DND-41 (cell line): ENCODE measurements around the gene SMIM43.

Source experiments
- ATAC-seq: fragments of 200-7000 bp; cut with Tn5 transposase; 3 replicates; pipeline ENCODE4 v1.9.1; 2021; ENCODE audit warnings: low read depth; ENCODE audit not compliant: insufficient read depth
- DNase-seq: peaks from one replicate; pipeline ENCODE4 v3.0.0-alpha.2; 2020
- H2AFZ ChIP-seq: 2 replicates; pipeline ENCODE4 v1.6.0; 2012; ENCODE audit warnings: low read depth, low read length
- H3K27ac ChIP-seq: 2 replicates; pipeline ENCODE4 v1.5.1; 2012; ENCODE audit warnings: low read length, inconsistent platforms
- H3K27me3 ChIP-seq: fragments of 200-600 bp; sonication (generic); 2 replicates; pipeline ENCODE4 v1.6.0; 2012; ENCODE audit warnings: low read length, mild to moderate bottlenecking, inconsistent platforms; ENCODE audit not compliant: insufficient read depth, poor library complexity
- H3K36me3 ChIP-seq: 2 replicates; pipeline ENCODE4 v1.5.1; 2012; ENCODE audit warnings: low read length, inconsistent platforms; ENCODE audit not compliant: insufficient read depth
- H3K4me1 ChIP-seq: 2 replicates; pipeline ENCODE4 v1.5.1; 2012; ENCODE audit warnings: mild to moderate bottlenecking, low read length; ENCODE audit not compliant: insufficient read depth
- H3K4me2 ChIP-seq: 2 replicates; pipeline ENCODE4 v1.6.0; 2012; ENCODE audit warnings: mild to moderate bottlenecking, moderate library complexity, low read length, inconsistent platforms; ENCODE audit not compliant: insufficient read depth
- H3K4me3 ChIP-seq, 2 experiments: fragments of 200-600 bp in 1 of 2; shearing (Covaris generic) in 1 of 2; 2 replicates each; pipeline ENCODE4 v1.5.1; 2012 to 2016; ENCODE audit warnings: inconsistent platforms in 2 of 2, low read length in 2 of 2, mild to moderate bottlenecking in 2 of 2, low read depth in 1 of 2, moderate library complexity in 1 of 2
- H3K79me2 ChIP-seq: 2 replicates; pipeline ENCODE4 v1.6.0; 2012; ENCODE audit warnings: low read length, inconsistent platforms; ENCODE audit not compliant: insufficient read depth
- H3K9ac ChIP-seq: 2 replicates; pipeline ENCODE4 v1.6.0; 2012; ENCODE audit warnings: low read depth, mild to moderate bottlenecking, inconsistent platforms, low read length, moderate library complexity
- H3K9me3 ChIP-seq: 2 replicates; pipeline ENCODE4 v1.5.1; 2012; ENCODE audit warnings: low read length, moderate library complexity, mild to moderate bottlenecking, inconsistent platforms; ENCODE audit not compliant: insufficient read depth, severe bottlenecking
- H4K20me1 ChIP-seq: 2 replicates; pipeline ENCODE4 v1.6.0; 2012; ENCODE audit warnings: low read length; ENCODE audit not compliant: insufficient read depth
- CTCF ChIP-seq: IDR thresholded peaks from 2 replicates; pipeline ENCODE4 v1.5.1; 2012; ENCODE audit warnings: borderline replicate concordance, low read length, moderate library complexity, mild to moderate bottlenecking; ENCODE audit not compliant: poor library complexity, severe bottlenecking; ENCODE audit errors: extremely low read depth
- EZH2 ChIP-seq: IDR thresholded peaks from 3 replicates; pipeline ENCODE4 v1.6.1; 2012; ENCODE audit warnings: borderline replicate concordance, low read depth, mild to moderate bottlenecking, moderate library complexity, low read length, inconsistent platforms; ENCODE audit not compliant: severe bottlenecking

The SMIM43 gene

DNA sequence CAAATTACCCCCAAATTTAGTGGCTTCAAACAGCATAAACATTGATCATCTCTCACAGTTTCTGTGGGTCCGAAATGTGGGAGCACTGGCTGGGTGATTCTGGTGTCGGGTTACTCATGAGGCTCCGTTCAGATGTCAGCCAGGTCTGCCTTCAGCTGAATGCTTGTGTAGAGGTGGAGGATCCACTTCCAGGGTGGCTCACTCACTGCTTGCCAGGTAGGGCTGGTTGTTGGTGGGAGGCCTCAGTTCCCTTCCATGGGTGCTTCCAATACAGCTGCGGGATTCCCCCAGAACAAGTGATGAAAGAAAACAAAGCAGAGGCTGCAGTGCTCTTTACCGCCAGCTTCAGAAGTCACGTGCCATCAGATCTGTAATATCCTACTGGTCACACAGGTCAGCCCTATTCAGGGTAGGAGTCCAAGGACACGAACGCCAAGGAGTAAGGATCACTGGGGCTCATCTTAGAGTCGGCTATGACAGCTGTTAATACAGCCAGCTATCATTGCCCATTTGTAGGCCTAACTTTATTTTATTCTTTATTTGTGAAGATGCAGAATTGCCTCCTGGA lies 1.1 kb upstream of the SMIM43 start:
- no peak overlapping the region for H3K4me2 ChIP-seq
- no peak overlapping the region for H3K27ac ChIP-seq
- ATAC-seq (no peak), DNase-seq (no peak)
- H4K20me1 ChIP-seq, result no peaks in the 10 kb centered on the region
- peak overlapping the region; percentile 3; the same call in 1 of the 2 replicates for H2AFZ ChIP-seq
- TF ChIP-seq CTCF, result no peak
- no peak for TF ChIP-seq EZH2
- no peaks in the 10 kb centered on the region for H3K79me2 ChIP-seq
- no peak overlapping the region for H3K9ac ChIP-seq
- H3K4me3 ChIP-seq, result no peak overlapping the region
- H3K27me3 ChIP-seq, result no peaks in the 10 kb centered on the region
- no peaks in the 10 kb centered on the region for H3K9me3 ChIP-seq
- no peaks in the 10 kb centered on the region for H3K36me3 ChIP-seq
- no peaks in the 10 kb centered on the region for H3K4me1 ChIP-seq

DNA sequence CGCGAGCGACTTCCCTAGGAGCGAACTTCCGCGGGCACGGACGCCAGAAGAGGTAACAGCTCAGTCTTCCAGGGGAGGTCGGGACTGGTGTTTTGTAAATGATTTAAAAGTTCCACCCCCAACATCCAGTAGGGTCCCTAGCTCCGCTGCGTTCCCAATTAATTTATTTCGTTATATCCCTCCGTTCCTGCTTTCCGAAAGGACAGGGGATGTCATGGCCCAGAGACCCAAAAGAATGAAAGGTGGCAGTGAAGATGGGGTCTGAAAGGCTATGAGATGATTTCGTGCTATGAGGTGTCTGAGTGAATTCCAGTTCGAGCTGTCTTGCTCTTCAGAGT lies 373 bp upstream of the SMIM43 start:
- no peaks in the 10 kb centered on the region for H3K36me3 ChIP-seq
- H4K20me1 ChIP-seq, result no peaks in the 10 kb centered on the region
- H3K27ac ChIP-seq, result no peak overlapping the region
- H3K79me2 ChIP-seq, result no peaks in the 10 kb centered on the region
- no peaks in the 10 kb centered on the region for H3K4me1 ChIP-seq
- no peak overlapping the region for H3K9ac ChIP-seq
- H3K27me3 ChIP-seq, result no peaks in the 10 kb centered on the region
- TF ChIP-seq EZH2 (no peak), CTCF (no peak)
- ATAC-seq (no peak), DNase-seq (no peak)
- H3K4me2 ChIP-seq, result no peak overlapping the region
- H2AFZ ChIP-seq, result no peak overlapping the region
- no peak overlapping the region for H3K4me3 ChIP-seq
- H3K9me3 ChIP-seq, result no peaks in the 10 kb centered on the region

DNA sequence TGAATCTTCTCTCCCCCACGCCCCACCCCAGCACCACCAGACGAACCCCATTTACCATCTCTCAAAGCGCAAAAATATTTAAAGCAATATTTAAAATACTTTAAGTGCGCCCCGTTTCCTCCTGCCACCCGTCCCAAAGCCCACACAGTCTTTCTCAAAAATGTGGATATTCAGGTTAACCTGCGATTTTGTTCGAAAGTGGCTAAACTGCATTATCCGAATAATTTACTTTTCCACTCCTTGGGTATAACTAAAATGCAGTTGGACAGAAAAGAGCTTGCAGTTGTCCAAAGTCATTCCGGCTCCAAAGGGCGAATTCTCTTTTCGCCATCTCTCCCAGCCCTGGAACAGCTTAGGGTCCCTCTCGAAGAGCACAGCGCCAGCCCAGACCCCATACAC lies 662 bp downstream of the SMIM43 start:
- Histone ChIP-seq H3K27me3 (no peaks in the 10 kb centered on the region), H4K20me1 (no peaks in the 10 kb centered on the region), H2AFZ (no peak overlapping the region), H3K4me1 (no peaks in the 10 kb centered on the region), H3K36me3 (no peaks in the 10 kb centered on the region), H3K4me3 (no peak overlapping the region), H3K4me2 (no peak overlapping the region), H3K27ac (no peak overlapping the region), H3K79me2 (no peaks in the 10 kb centered on the region), H3K9ac (no peak overlapping the region), H3K9me3 (no peaks in the 10 kb centered on the region)
- TF ChIP-seq EZH2, result no peak
- no peak for TF ChIP-seq CTCF
- no peak for DNase-seq
- no peak for ATAC-seq

DNA sequence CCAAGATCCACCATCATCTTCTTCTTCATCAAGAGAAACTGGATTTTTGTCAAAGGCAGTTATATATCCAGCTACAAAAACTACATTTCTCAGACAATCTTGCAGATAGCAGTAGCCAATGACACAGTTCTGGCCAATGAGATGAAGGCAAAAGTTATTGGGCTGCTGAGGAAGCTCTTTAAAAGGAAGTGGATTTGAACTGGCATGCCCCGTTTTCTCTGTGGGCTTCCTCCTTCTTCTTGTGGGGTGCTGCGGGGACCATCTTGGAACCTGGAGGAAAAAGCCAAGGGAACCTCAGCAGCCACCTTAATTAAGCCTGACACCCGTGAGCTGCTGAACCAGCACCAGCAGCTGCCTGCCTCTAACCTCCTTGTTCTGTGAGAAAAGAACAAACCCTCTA lies 4.8 kb downstream of the SMIM43 start:
- no peaks in the 10 kb centered on the region for H3K9me3 ChIP-seq
- no peak overlapping the region for H3K4me3 ChIP-seq
- H3K4me1 ChIP-seq, result no peaks in the 10 kb centered on the region
- H3K27me3 ChIP-seq, result no peaks in the 10 kb centered on the region
- no peak for TF ChIP-seq CTCF
- no peak for TF ChIP-seq EZH2
- ATAC-seq, result no peak
- H3K79me2 ChIP-seq, result no peaks in the 10 kb centered on the region
- H3K9ac ChIP-seq, result no peak overlapping the region
- no peak overlapping the region for H3K27ac ChIP-seq
- H3K4me2 ChIP-seq, result no peak overlapping the region
- no peak for DNase-seq
- H2AFZ ChIP-seq, result no peak overlapping the region
- no peaks in the 10 kb centered on the region for H4K20me1 ChIP-seq
- no peaks in the 10 kb centered on the region for H3K36me3 ChIP-seq
